Fibroblast of skin of left biceps (primary cell): ENCODE results near the gene MTMR3.

Experiments
- DNase-seq, 2 experiments: peaks; one replicate each; pipeline ENCODE4 v3.0.0-alpha.2; 2013; ENCODE audit warnings: low read depth in 2 of 2

The MTMR3 gene

DNA sequence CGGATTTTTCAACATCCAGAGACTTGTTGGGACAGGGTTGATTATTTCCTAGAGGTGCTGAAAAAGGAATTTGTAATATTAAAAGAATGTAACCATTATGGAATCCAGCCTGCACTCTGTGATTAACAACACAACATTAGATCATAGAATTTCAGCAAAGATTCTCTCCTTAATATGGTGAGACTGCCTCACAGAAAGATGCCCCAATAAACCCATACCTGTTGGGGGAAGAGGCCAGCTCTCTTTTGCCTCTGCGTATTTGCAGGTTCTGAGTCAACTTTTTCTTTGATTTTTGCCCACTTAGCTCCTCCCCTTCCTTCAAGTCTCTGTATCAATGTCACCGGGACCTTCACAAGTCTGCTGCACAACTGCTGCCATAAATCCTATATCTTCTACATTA is 12.4 kb upstream of the MTMR3 start:
- DNase-seq: peak in 1 of 2 experiments; percentile 4

DNA sequence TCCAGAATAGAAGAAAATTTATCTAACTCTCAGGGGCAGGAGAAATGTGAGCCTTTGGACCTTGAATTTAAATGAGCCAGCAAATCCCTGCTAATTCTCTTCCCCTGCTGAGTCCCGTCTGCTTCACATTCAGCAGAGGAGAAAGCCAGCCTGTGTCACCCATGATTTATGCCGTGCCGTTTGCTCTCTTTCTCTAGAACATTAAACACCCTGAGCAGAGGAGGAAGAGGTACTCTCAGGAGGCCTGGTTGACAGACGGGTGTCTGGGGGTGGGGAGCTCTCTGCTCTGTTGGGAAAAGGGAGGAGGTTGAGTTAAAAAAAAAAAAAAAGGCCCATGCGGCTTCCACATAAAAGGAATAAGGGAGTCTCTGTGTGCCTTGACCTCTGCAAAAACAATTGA is 11.3 kb upstream of the MTMR3 start:
- DNase-seq: no peak

DNA sequence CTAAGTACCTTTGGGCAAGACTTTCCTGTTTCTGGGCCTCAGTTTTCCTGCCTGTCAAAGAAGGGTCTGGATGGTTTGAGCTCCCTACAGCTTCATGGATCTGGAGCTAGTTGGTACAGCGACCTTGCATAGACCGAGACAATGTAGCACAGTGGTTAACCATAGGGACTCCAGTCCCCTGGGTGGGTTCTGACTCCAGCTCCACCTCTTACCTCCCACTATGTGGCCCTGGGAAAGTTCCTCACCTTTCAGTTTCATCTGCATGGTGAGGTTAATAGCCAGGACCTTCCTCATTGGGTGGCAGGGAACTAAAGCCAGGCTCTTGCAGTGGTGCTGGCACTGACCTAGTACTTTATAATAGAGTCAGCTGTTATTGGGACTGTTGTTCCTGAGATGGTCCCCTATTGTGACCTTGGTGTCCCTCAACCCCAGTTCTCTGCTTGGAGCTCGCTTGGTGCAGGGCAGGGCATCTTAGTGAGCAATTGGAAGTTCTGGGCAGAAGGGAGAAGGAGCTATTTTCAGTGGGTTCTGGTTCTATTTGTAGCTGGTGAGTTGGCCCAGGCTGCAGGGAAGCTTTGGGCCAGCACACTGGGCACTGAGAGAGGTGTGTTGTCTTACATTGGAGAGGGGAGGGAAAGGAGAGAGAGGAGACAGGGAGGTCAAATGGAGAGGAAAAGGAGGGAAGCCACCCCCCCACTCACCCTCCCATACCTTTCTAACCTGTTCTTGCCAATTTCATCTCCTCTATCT is 10.7 kb upstream of the MTMR3 start:
- no peak for DNase-seq

DNA sequence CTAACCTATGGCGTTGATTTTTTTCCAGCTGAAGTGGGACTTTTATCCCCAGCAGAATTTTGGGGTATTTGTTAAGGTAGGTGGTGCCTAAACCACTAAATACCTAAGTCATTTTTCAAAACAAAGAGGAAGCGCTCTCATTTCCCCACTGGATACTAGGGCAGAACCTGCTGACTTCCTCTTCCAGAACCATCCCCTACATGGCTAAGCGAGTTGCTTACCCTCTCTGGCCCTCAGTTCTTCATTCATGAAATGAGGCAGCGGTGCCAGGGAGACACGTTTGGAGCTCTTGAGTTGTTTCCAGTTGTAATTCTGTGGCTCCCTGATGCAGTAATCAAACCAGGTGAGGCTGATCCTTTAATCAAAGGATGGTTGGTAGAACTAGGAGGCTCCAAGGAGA is 10.0 kb upstream of the MTMR3 start:
- no peak for DNase-seq

DNA sequence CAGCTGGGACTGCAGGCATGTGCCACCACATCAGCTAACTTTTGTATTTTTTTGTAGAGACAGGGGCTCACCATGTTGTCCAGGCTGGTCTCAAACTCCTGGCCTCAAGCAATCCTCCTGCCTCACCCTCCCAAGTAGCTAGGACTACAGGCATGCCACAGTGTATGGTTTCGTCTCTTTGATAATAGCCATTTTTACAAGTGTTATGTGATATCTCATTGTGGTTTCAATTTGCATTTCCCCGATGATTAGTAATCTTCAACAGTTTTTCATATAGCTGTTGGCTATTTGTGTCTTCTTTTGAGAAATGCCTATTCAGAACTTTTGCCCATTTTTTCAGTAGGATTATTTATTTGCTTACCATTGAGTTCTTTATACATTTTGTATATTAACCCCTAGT is 9.0 kb upstream of the MTMR3 start:
- no peak for DNase-seq

DNA sequence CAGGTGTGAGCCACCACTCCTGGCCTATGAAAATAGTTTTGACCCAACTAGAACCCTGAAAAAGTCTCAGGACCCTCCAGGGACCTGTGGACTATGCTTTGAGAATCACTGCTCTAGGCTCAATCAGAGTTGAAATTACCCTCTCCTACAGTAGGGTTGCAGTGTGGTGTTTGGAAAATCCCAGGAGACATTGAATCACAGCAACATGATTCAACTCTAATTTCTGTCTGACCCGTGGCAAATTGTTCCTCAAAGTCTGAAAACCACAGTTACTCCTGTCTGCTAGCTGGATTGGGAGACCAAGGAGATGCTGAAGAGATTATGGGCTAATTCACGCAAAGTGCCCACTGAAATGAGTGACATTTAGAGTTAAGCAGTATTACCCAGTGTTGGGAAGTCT is 5.4 kb upstream of the MTMR3 start:
- DNase-seq: peak; percentile 10 to 29

DNA sequence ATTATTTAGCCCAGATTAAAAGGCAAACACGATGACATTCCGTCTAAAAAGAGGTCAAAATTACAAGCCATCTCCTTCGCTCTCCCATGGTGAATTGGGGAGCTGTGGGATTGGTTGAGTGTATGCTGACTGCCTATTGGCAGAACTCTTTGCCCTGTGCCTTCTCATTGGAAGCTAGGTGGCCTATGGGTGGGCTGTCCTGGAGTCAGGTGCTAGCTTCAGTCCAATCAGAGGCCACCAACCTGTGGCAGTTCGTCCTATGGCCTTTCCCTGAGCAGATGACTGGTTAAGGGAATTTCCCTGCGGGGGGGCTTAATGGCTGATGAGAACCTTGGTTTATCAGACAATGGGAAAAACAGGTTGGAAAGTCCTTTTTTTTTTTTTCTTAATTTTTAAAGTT is 3.2 kb upstream of the MTMR3 start:
- DNase-seq: no peak

DNA sequence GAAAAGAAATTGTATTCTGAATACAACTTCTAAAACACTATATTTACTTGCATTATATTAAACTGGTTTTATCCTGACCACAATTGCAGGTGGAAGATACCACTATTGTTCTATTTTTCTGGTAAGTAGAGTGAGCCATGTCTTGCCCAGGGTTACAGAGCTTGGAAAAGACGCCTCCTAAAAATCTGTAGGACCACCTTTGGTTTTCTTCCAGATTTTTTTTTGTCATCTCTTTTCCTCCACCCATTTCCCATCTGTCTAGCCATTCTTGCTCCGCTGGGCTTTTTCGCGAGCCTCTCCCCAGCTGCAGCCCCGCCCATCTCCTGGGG is 294 bp upstream of the MTMR3 start:
- no peak for DNase-seq

DNA sequence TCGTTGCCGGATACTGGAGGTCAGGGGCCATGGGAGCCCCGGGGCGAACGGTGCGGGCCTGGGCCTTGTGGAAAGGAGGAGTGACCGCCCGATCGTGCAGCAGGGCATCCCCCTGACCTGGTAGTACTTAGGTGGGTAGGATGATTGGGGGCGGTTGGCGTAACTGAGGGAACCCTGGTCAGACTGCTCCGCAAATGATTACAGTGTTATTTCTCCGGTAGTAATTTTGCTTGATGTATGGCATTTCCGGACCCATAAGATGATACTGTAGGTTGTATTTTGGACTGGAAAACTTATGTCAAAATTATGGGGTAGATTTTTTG is 762 bp downstream of the MTMR3 start:
- DNase-seq: no peak

DNA sequence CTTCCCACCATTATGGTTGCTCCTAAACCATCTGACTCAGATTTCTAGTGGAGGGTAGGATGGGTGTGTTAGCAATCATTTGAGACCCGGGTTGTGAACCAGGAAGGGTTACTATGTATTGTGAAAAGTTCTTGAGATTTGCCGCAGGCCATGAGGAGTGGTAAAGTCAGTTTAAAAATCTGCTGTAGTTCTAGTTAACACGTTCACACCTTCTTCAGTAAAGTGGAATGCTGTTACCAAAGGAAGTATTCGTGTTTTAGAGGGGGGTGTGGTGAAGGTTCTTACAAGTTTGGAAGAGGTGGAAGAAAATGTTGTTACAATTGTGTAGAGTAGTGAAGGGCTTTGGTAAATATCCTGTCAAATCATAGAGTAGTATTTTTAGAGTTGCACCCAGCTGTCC is 2.6 kb downstream of the MTMR3 start:
- DNase-seq: no peak

DNA sequence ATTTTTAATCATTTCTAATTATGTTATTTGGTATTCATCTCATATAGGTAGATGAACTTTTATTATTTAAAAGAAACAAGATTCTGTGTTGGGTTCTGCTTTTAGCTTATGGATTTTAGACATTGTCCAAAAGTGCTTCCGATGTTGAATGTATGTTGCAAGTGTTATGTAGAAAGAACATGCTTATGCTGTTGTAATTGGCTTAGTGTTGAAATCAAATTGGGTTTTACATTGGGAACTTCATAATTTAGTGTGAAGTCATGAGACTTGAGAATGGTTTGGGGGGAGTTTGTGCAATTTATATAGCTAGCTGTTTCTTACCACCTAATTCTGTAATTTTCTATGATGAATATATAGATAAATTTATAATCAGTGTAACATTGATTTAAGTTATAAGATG is 3.6 kb downstream of the MTMR3 start:
- DNase-seq: no peak

DNA sequence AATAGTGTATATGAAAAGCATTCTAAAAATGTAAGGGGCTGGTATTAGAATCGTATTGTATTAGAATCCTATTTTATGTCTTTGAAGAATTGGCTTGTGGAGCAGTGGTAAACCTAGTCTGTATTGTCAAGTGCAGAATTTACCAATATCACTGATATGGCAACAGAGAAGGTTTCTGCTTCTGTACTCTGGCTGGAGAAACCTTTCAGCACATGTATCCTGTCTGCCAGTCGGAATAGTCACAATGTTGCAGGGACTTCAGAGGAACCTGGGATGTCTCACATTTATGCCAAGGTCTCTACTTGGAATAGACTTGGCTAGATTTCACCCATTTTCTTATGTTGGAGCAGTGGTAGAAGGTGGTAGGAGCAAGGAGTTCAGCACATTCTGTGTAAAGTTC is 4.4 kb downstream of the MTMR3 start:
- no peak for DNase-seq

DNA sequence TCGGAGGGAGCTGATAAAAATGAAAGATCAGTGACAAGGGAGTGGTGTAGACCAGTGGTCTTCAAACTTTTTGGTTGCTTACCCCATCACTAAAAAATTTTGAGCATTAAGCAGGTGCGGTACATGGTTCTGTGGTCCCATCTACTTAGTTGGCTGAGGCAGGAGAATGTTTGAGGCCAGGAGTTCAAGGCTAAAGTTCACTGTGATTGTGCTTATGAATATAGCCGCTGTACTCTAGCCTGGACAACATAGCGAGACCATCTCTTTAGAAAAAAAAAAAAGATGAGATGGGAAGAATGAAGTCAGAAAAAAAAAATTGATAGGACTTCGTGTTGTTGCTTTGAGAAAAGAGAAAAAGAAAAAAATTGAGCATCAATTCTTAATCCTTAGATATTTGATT is 7.8 kb downstream of the MTMR3 start:
- no peak for DNase-seq

DNA sequence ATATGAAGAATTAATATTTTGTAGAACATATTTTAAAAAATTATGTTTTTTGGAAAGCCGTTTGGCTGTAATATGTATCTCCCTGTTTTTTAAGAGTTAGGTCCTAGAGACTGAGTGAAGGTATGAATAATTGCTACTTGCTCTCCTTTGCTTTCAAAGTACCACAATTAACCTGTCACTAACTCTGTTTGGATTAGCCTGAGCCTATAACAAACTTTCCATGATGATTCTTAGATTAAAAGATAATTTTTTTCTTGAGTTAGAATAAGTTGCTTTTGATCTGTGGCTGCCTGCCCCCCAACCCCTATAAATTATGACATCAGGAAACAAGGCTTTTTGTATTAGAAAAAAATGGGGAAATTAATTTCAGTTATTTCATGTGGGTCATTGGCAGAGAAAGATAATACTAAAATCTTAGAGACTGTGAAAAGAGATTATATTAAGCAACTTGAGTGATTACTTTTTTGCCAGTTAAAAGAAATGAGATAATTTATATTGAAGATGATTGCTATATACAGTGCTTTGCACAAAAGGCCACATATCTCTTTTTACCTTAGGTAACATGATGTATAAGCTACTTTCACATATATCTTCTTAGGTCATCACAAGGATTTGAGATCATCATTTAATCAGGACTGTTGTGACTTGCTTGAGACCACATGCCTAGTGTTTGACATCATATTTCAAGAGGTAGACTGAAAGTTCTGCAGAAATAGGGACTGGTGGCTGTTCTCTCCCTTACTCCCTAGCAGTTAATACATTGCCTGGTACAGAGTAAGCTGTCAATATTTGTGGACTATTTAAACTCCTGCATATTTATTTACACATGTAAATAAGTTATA is 9.6 kb downstream of the MTMR3 start:
- DNase-seq: no peak

DNA sequence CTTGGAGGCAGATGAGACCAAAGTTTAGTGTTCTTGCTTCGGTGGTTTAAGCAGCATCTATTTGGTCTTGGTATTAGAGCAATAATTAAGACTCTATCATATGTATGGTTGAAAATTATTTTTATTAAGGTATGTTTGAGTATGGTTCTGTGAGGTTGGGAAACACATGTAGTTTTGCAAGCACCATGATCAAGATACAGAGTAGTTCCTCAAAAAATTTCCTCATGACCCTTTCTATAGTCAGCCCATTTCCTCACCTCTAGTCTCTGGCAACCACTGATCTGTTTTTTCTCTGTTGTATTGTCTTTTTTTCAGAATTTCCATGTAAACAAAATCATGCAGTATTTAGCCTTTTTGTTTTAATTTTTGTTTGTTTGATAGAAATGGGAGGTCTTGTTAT is 18.4 kb downstream of the MTMR3 start:
- DNase-seq: no peak

DNA sequence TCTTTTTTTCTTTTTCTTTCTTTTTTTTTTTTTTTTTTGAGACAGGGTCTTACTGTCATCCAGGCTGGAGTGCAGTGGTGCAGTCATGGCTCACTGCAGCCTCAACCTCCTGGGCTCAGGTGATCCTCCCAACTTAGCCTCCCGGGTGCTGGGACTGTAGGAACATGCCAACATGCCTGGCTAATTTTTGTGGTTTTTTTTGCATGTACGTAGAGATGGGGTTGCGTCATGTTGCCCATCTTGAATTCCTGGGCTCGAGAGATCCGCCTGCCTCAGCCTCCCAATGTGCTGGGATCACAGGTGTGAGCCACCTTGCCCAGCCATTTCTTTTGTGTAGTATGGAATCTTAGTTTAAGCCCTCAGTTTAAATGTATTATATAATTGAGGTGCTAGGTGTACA is 20.4 kb downstream of the MTMR3 start:
- no peak for DNase-seq

DNA sequence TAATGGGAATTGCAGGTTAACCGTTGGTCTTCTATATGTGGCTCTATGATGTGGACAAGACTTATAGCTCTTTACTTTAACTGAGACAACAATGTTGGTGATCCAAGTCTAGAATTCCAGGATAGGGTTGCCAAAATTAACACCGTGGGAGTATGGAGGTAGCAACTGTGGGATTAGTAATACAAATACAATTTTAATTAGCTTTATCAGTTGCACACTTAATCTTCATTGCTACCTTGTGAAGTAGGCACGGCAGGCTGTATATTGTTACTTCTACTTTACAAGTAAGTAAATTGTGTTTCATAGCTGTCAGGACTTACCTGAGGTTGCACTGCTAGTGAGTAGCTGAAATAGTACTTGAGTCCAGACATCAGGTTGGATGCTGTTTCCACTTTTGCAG is 21.0 kb downstream of the MTMR3 start:
- DNase-seq: no peak

DNA sequence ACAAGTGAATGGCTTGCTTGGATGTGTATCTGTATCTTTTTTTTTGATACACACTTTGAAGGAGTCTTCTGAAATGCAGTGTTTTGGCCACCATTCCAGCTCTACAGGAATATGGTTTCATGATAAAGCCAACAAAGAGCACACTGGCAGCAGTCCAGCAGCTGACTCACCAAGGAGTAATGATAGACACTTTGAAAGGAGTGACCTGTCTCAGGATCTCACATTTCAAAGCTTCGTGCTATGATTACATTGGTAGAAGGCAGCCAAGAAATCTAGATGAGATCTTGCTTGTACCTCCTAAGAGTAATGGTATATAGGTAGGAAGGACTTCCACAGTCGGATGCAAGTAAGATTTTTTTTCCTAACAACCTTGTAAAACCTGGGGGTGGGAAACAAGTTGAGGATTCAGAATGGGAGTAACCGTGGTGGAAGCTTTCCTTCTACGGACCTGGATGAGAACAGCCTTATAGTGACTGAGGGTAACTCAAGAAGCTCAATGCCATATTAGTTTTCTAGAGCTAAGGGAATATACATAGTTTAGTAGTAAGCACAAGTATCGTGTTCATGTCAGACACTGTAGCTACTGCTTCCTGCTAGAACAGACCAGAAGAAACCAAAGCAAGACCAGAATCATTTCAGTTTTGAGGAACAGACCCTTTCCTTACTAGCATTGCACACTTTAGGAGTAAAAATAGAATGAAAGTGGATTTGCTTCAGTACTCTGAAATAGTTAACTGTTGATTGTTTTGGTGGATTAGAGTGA is 25.0 kb downstream of the MTMR3 start:
- DNase-seq: peak; percentile 86 to 89

DNA sequence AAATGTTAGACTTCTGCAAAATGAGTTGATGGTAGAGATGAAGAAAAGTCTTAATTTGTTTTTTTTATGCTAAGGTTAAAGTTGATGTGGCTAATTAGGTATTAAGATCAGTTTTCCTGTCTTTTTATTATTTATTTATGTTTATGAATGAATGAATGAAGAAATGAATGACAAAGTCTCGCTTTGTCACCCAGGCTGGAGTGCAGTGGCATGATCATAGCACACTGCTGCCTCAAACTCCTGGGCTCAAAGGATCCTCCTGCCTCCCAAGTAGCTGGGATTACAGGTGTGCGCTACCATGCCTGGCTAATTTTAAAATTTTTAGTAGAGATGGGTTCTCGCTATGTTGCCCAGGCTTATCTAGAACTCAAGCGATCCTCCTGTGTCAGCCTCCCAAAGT is 29.2 kb downstream of the MTMR3 start:
- DNase-seq: no peak

DNA sequence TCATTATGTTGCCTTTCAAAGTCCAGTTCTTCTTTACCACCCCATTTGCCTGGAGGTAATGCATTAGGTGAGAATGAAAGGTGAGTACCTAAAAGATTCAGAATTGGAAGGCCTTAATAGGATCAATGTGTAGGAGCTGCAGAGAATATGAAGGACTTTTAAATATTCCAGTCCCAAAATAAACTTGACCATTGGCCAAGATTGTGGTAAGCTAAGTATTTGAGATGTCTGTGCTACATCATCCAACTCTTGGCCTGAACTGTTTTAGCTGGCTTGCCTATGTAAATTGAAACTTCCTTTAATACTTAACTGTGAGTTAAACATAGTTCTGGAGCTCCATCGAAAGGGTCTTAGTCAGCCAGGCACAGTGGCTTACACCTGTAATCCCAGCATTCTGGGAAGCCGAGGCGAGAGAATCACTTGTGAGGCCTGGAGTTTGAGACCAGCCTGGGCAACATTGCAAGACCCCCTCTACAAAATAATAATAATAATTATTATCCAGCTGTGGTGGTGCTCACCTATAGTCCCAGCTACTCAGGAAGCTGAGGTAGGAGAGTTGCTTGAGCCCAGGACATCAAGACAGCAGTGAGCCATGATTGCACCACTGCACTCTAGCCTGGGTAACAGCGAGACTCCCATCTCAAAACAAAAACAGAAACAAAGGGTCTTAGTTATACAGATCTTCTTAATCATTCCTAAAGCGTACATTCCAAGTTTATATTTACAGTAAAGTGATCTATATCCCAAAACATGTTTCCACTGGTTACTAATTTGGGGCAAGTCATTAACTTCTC is 29.8 kb downstream of the MTMR3 start:
- DNase-seq: peak; percentile 84 to 85

DNA sequence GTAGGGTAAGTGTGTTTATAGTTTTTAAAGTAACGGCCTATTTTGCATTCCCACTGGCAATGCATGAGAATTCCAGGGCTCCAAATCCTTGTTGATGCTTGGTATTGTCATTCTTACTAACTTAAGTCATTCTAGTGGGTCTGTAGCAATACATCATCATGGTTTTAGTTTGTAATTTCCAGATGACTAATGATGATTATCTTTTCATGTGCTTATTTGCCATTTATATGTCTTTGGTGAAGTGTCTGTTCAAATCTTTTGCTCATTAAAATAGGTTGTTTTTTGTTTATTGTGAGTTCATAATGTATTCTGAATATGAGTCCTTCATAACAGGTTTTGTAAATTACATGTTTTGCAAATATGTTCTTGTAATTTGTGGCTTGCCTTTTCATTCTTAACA is 31.2 kb downstream of the MTMR3 start:
- DNase-seq: peak; percentile 36 to 40

DNA sequence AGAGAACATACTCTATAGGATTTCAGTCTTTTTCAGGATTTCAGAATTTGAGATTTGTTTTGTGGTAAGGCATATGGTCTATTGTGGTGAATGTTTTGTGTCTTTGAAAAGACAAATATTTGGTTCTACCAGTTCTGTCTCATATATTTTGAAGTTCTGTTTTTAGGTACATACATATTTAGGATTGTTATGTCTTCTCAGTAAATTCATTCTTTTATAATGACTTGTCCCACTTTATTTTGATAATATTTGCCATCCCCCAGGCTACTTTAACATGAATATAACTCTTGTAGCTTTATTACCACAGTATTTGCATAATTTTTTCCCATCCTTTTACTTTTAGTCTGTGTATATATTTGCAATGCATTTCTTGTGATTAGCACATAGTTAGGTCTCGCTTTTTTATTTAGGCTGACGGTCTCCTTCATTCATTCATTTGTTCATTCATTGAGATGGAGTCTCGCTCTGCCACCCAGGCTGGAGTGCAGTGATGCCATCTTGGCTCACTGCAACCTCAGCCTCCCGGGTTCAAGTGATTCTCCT is 32.1 kb downstream of the MTMR3 start:
- peak in 1 of 2 experiments; percentile 5 for DNase-seq
